GM21528 (cell line): ENCODE data around the gene GPR55.

ENCODE experiments used
- ATAC-seq: cut with Tn5 transposase; IDR thresholded peaks from one replicate; pipeline ENCODE4 v1.9.1; 2021; ENCODE audit warnings: mild to moderate bottlenecking, moderate library complexity; ENCODE audit not compliant: unreplicated experiment, low FRiP score

GPR55 gene

GRCh38 chr2:230921806-230922595 is 3.0 kb downstream of the GPR55 start:
- no peak for ATAC-seq

GRCh38 chr2:230920167-230920566 is 4.9 kb downstream of the GPR55 start:
- ATAC-seq: no peak

- ATAC-seq: no peak
Measured at GRCh38 chr2:230919681-230920080, 5.4 kb downstream of the GPR55 start.

- no peak for ATAC-seq
Measured at GRCh38 chr2:230919240-230919639, 5.8 kb downstream of the GPR55 start.

- ATAC-seq: no peak
Measured at GRCh38 chr2:230916218-230916617, 8.8 kb downstream of the GPR55 start.

- ATAC-seq: no peak
Measured at GRCh38 chr2:230915319-230915718, 9.7 kb downstream of the GPR55 start.

- no peak for ATAC-seq
Measured at GRCh38 chr2:230914886-230915285, 10.2 kb downstream of the GPR55 start.

- ATAC-seq: no peak
Measured at GRCh38 chr2:230913406-230914143, 11.5 kb downstream of the GPR55 start.

GRCh38 chr2:230912724-230913123 is 12.3 kb downstream of the GPR55 start:
- no peak for ATAC-seq

- ATAC-seq: no peak
Measured at GRCh38 chr2:230912046-230912445, 13.0 kb downstream of the GPR55 start.

- no peak for ATAC-seq
Measured at GRCh38 chr2:230910546-230911177, 14.4 kb downstream of the GPR55 start.

GRCh38 chr2:230909841-230910545 is 15.0 kb downstream of the GPR55 start:
- ATAC-seq: no peak

GRCh38 chr2:230908595-230909191 is 16.3 kb downstream of the GPR55 start:
- no peak for ATAC-seq

- ATAC-seq: no peak
Measured at GRCh38 chr2:230908092-230908594, 16.9 kb downstream of the GPR55 start.

GRCh38 chr2:230907361-230908091 is 17.5 kb downstream of the GPR55 start:
- ATAC-seq: no peak

- no peak for ATAC-seq
Measured at GRCh38 chr2:230906471-230907230, 18.4 kb downstream of the GPR55 start.

- no peak for ATAC-seq
Measured at GRCh38 chr2:230905448-230906421, 19.3 kb downstream of the GPR55 start.
